Measurements from ENCODE around the gene MAP4K3. TPM values are rescaled to one million over a fixed set of nuclear protein-coding genes. Genes with fewer than 3 reads are reported as not detected.
A peak's percentile ranks its signal among the peaks of the same experiment; 100 is the strongest.

Gene MAP4K3
- total RNA-seq, 1 donor from 2014 or later = 48.1 TPM

GRCh38 chr2:39435741-39436591 is 1.1 kb downstream of the MAP4K3 start:
- H3K27me3 Mint-ChIP-seq (ENCODE audit: unreplicated experiment) = peaks cover 3% of the 10 kb centered on the region
- H3K9me3 Mint-ChIP-seq (ENCODE audit: unreplicated experiment) = peaks cover 7% of the 10 kb centered on the region
- H3K36me3 Mint-ChIP-seq (ENCODE audit: unreplicated experiment) = no peaks in the 10 kb centered on the region
- H3K4me3 Mint-ChIP-seq (ENCODE audit: unreplicated experiment) = peak overlapping the region; percentile 86
- peaks cover 26% of the 10 kb centered on the region for H3K4me1 Mint-ChIP-seq (ENCODE audit: low read depth, unreplicated experiment)
- DNase-seq = no peak
- TF ChIP-seq, protein P1, sequence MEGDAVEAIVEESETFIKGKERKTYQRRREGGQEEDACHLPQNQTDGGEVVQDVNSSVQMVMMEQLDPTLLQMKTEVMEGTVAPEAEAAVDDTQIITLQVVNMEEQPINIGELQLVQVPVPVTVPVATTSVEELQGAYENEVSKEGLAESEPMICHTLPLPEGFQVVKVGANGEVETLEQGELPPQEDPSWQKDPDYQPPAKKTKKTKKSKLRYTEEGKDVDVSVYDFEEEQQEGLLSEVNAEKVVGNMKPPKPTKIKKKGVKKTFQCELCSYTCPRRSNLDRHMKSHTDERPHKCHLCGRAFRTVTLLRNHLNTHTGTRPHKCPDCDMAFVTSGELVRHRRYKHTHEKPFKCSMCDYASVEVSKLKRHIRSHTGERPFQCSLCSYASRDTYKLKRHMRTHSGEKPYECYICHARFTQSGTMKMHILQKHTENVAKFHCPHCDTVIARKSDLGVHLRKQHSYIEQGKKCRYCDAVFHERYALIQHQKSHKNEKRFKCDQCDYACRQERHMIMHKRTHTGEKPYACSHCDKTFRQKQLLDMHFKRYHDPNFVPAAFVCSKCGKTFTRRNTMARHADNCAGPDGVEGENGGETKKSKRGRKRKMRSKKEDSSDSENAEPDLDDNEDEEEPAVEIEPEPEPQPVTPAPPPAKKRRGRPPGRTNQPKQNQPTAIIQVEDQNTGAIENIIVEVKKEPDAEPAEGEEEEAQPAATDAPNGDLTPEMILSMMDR (IDR thresholded peaks at IDR 0.05; ENCODE audit: partially characterized antibody, unreplicated experiment) = no peak
- peak overlapping the region; percentile 96 for H3K27ac Mint-ChIP-seq (ENCODE audit: unreplicated experiment)

GRCh38 chr2:39435234-39435633 is 1.9 kb downstream of the MAP4K3 start:
- Mint-ChIP-seq H3K4me3 (ENCODE audit: unreplicated experiment) (peak overlapping the region; percentile 86), H3K27ac (ENCODE audit: unreplicated experiment) (no peak overlapping the region), H3K36me3 (ENCODE audit: unreplicated experiment) (no peaks in the 10 kb centered on the region), H3K27me3 (ENCODE audit: unreplicated experiment) (peaks cover 3% of the 10 kb centered on the region), H3K4me1 (ENCODE audit: low read depth, unreplicated experiment) (peaks cover 28% of the 10 kb centered on the region), H3K9me3 (ENCODE audit: unreplicated experiment) (peaks cover 7% of the 10 kb centered on the region)
- DNase-seq = no peak
- TF ChIP-seq, protein P1 (IDR thresholded peaks at IDR 0.05; ENCODE audit: partially characterized antibody, unreplicated experiment) = no peak

- Mint-ChIP-seq H3K27me3 (ENCODE audit: unreplicated experiment) (peaks cover 3% of the 10 kb centered on the region), H3K4me3 (ENCODE audit: unreplicated experiment) (peak overlapping the region; percentile 26), H3K4me1 (ENCODE audit: low read depth, unreplicated experiment) (peaks cover 28% of the 10 kb centered on the region)
Observed at GRCh38 chr2:39434233-39434897, 2.7 kb downstream of the MAP4K3 start.

GRCh38 chr2:39433586-39434195 is 3.4 kb downstream of the MAP4K3 start:
- Mint-ChIP-seq H3K27ac (ENCODE audit: unreplicated experiment) (no peak overlapping the region), H3K36me3 (ENCODE audit: unreplicated experiment) (no peaks in the 10 kb centered on the region), H3K4me1 (ENCODE audit: low read depth, unreplicated experiment) (peaks cover 28% of the 10 kb centered on the region), H3K9me3 (ENCODE audit: unreplicated experiment) (peaks cover 7% of the 10 kb centered on the region), H3K4me3 (ENCODE audit: unreplicated experiment) (peak overlapping the region; percentile 32), H3K27me3 (ENCODE audit: unreplicated experiment) (peaks cover 3% of the 10 kb centered on the region)
- TF ChIP-seq, protein P1 (IDR thresholded peaks at IDR 0.05; ENCODE audit: partially characterized antibody, unreplicated experiment) = no peak
- DNase-seq = no peak

More at GRCh38 chr2:39434233-39434897, 2.7 kb downstream of the MAP4K3 start:
- Mint-ChIP-seq H3K9me3 (ENCODE audit: unreplicated experiment) (peaks cover 7% of the 10 kb centered on the region), H3K27ac (ENCODE audit: unreplicated experiment) (no peak overlapping the region), H3K36me3 (ENCODE audit: unreplicated experiment) (no peaks in the 10 kb centered on the region)
- TF ChIP-seq, protein P1 (IDR thresholded peaks at IDR 0.05; ENCODE audit: partially characterized antibody, unreplicated experiment) = no peak
- DNase-seq = no peak
